ENCODE data around the gene POLE4. TPM values are rescaled to one million over a fixed set of nuclear protein-coding genes. Genes with fewer than 3 reads are reported as not detected.

The POLE4 gene
- total and polyA plus RNA-seq, 9 of the 15 experiments (the other 6 are each of a cell fraction or from before 2014, with no cell fraction given): 25.7 to 73.7 (median 57.3) TPM

- TF ChIP-seq ZNF639 (CRISPR knock-in tag; conservative IDR thresholded peaks at IDR 0.05 in 1 of 2, IDR thresholded peaks at IDR 0.05 in 1 of 2) (no peak), ZNF318 (IDR thresholded peaks at IDR 0.05; ENCODE audit: borderline replicate concordance in 1 of 2, low read depth in 1 of 2) (no peak), RREB1 (CRISPR knock-in tag; IDR thresholded peaks at IDR 0.05) (no peak), BRF2 (IDR thresholded peaks at IDR 0.05; ENCODE audit: borderline replicate concordance, insufficient read depth, insufficient read length) (no peak), TOE1 (IDR thresholded peaks at IDR 0.05; ENCODE audit: borderline replicate concordance) (no peak), TOE1 (CRISPR knock-in tag; IDR thresholded peaks at IDR 0.05; ENCODE audit: borderline replicate concordance, low read depth) (no peak), KLF1 (tag; IDR thresholded peaks at IDR 0.05) (no peak)
Observed at GRCh38 chr2:74917702-74918619, 40.5 kb upstream of the POLE4 start (continued).

Data from K562 (cell line).